Daoy (cell line): Measurements from ENCODE around the gene CFAP57. TPM values are rescaled to one million over a fixed set of nuclear protein-coding genes. Genes with fewer than 3 reads are reported as not detected.
"Not testable (repeated sequence)": the region's sequence is repeated elsewhere in the genome, so short reads cannot be mapped to it uniquely, and the experiment has no call there.

Experiments used
- DNase-seq: peaks from one replicate; pipeline ENCODE4 v3.0.0-alpha.2; 2015; ENCODE audit warnings: low read depth
- total RNA-seq: library from RNA; depleted of rRNA; stranded (reverse); fragments of >200 nt; shearing (Covaris generic); gene quantifications from 2 replicates; pipeline ENCODE4 v1.2.3, GENCODE V29; 2014; rRNA removed

The CFAP57 gene
- total RNA-seq = 0.51 TPM in 1 of 2 replicates, not detected in the other

GRCh38 chr1:43171876-43172526 is at the start of gene CFAP57, which contains the start of gene EBNA1BP2:
TSS of gene CFAP57 (plus strand) at chr1:43172330. CDS start at chr1:43172754, 424 bp downstream.
TSS of gene EBNA1BP2 (minus strand) at chr1:43172290. CDS start at chr1:43172118, 172 bp downstream.
- DNase-seq = peak; percentile 94

- DNase-seq = no peak
Observed at GRCh38 chr1:43123031-43123430, 49.1 kb upstream of the CFAP57 start.

GRCh38 chr1:43128816-43129215 is 43.3 kb upstream of the CFAP57 start:
- DNase-seq = no peak

GRCh38 chr1:43129426-43129825 is 42.7 kb upstream of the CFAP57 start:
- DNase-seq = no peak

- DNase-seq = no peak
Observed at GRCh38 chr1:43134068-43134467, 38.1 kb upstream of the CFAP57 start.

GRCh38 chr1:43134640-43135039 is 37.5 kb upstream of the CFAP57 start:
- no peak for DNase-seq

GRCh38 chr1:43135857-43136781 is 36.0 kb upstream of the CFAP57 start:
- no peak for DNase-seq

- DNase-seq = no peak
Observed at GRCh38 chr1:43137445-43138052, 34.6 kb upstream of the CFAP57 start.

GRCh38 chr1:43139295-43139694 is 32.8 kb upstream of the CFAP57 start:
- not testable (repeated sequence) for DNase-seq

- no peak for DNase-seq
Observed at GRCh38 chr1:43140010-43140409, 32.1 kb upstream of the CFAP57 start.

GRCh38 chr1:43140583-43140982 is 31.5 kb upstream of the CFAP57 start:
- DNase-seq = no peak

- DNase-seq = peak; percentile 47
Observed at GRCh38 chr1:43143441-43143888, 28.7 kb upstream of the CFAP57 start.

GRCh38 chr1:43144237-43144636 is 27.9 kb upstream of the CFAP57 start:
- DNase-seq = peak; percentile 89

- peak; percentile 88 for DNase-seq
Observed at GRCh38 chr1:43147625-43148327, 24.4 kb upstream of the CFAP57 start.

- no peak for DNase-seq
Observed at GRCh38 chr1:43149889-43150288, 22.2 kb upstream of the CFAP57 start.

- DNase-seq = no peak
Observed at GRCh38 chr1:43152866-43153265, 19.3 kb upstream of the CFAP57 start.

GRCh38 chr1:43153443-43153842 is 18.7 kb upstream of the CFAP57 start:
- no peak for DNase-seq

- DNase-seq = no peak
Observed at GRCh38 chr1:43156026-43156425, 16.1 kb upstream of the CFAP57 start.

- no peak for DNase-seq
Observed at GRCh38 chr1:43165162-43165561, 7.0 kb upstream of the CFAP57 start.

GRCh38 chr1:43165765-43166164 is 6.4 kb upstream of the CFAP57 start:
- no peak for DNase-seq

- DNase-seq = no peak
Observed at GRCh38 chr1:43171312-43171875, 736 bp upstream of the CFAP57 start.
